IMR-90 (cell line): Measurements from ENCODE around the gene TNFRSF11A. TPM values are rescaled to one million over a fixed set of nuclear protein-coding genes. Genes with fewer than 3 reads are reported as not detected.

ENCODE experiments used
- ATAC-seq: fragments of 200-7000 bp; cut with Tn5 transposase; 2 replicates; pipeline ENCODE4 v1.9.1; 2020; ENCODE audit warnings: low read depth, mild to moderate bottlenecking, moderate library complexity
- BruUV-seq: library from RNA; stranded (reverse); fragments of 400-500 nt; replicated peaks from 2 replicates; lab custom pipeline; 2021; lab: Mats Ljungman, UMichigan
- CTCF ChIA-PET: fragments of 300-600 bp; formaldehyde crosslinking; extraction: SDS; loops from one replicate; lab custom pipeline; 2021; ENCODE audit warnings: antibody characterized with exemption; lab: Yijun Ruan, JAX
- POLR2A ChIA-PET: fragments of 300-600 bp; sonication (Branson Sonifier 250); formaldehyde crosslinking; loops from one replicate; lab custom pipeline; 2022; ENCODE audit warnings: antibody characterized with exemption; ENCODE audit not compliant: unreplicated experiment; lab: Charles Lee
- DNase-seq: peaks from one replicate; pipeline ENCODE4 v3.0.0; 2013
- H2AFZ ChIP-seq: replicated peaks from 2 replicates; pipeline ENCODE3; 2013; ENCODE audit warnings: low read length, mild to moderate bottlenecking; ENCODE audit not compliant: poor library complexity
- H2AK5ac ChIP-seq: 2 replicates; pipeline ENCODE4 v1.6.1; 2013; ENCODE audit warnings: low read depth, low read length, inconsistent platforms
- H2AK9ac ChIP-seq: replicated peaks from 2 replicates; pipeline ENCODE3; 2013; ENCODE audit warnings: mild to moderate bottlenecking, low read depth, low read length, moderate library complexity; ENCODE audit not compliant: poor library complexity
- H2BK120ac ChIP-seq: 2 replicates; pipeline ENCODE4 v1.6.1; 2013; ENCODE audit warnings: low read depth, low read length, inconsistent platforms
- H2BK15ac ChIP-seq: 3 replicates; pipeline ENCODE4 v1.6.1; 2013; ENCODE audit warnings: low read depth, low read length, inconsistent platforms
- H2BK20ac ChIP-seq: 2 replicates; pipeline ENCODE4 v1.6.1; 2013; ENCODE audit warnings: low read depth, mild to moderate bottlenecking, inconsistent platforms, low read length, moderate library complexity
- H2BK5ac ChIP-seq: 2 replicates; pipeline ENCODE4 v1.6.1; 2013; ENCODE audit warnings: mild to moderate bottlenecking, low read depth, low read length, inconsistent platforms; ENCODE audit not compliant: poor library complexity, severe bottlenecking
- H3K14ac ChIP-seq: replicated peaks from 2 replicates; pipeline ENCODE4 v1.6.1; 2013; ENCODE audit warnings: low read depth, low read length, inconsistent platforms
- H3K18ac ChIP-seq: 2 replicates; pipeline ENCODE4 v1.6.1; 2013; ENCODE audit warnings: low read depth, low read length, control low read depth
- H3K23ac ChIP-seq: 2 replicates; pipeline ENCODE4 v1.6.1; 2013; ENCODE audit warnings: low read depth, low read length, inconsistent platforms
- H3K27ac ChIP-seq: 2 replicates; pipeline ENCODE4 v1.5.1; 2013; ENCODE audit warnings: mild to moderate bottlenecking, control low read depth, low read length; ENCODE audit not compliant: insufficient read depth
- H3K27me3 ChIP-seq: 2 replicates; pipeline ENCODE4 v1.6.1; 2013; ENCODE audit warnings: low read length; ENCODE audit not compliant: control insufficient read depth, insufficient read depth
- H3K36me3 ChIP-seq: 2 replicates; pipeline ENCODE4 v1.6.1; 2013; ENCODE audit warnings: low read length, mixed read lengths; ENCODE audit not compliant: control insufficient read depth, insufficient read depth
- H3K4ac ChIP-seq: 2 replicates; pipeline ENCODE4 v1.6.1; 2013; ENCODE audit warnings: low read depth, low read length, inconsistent platforms
- H3K4me1 ChIP-seq: 2 replicates; pipeline ENCODE4 v1.6.1; 2013; ENCODE audit warnings: low read length, mixed read lengths; ENCODE audit not compliant: control insufficient read depth, insufficient read depth
- H3K4me2 ChIP-seq: 2 replicates; pipeline ENCODE4 v1.6.1; 2013; ENCODE audit warnings: low read depth, mild to moderate bottlenecking, control low read depth, low read length, moderate library complexity
- H3K4me3 ChIP-seq: 2 replicates; pipeline ENCODE4 v1.5.1; 2013; ENCODE audit warnings: low read depth, mild to moderate bottlenecking, control low read depth, low read length, moderate library complexity; ENCODE audit not compliant: insufficient read depth
- H3K56ac ChIP-seq: 2 replicates; pipeline ENCODE4 v1.6.1; 2013; ENCODE audit warnings: low read length, inconsistent platforms; ENCODE audit not compliant: insufficient read depth; ENCODE audit errors: extremely low read depth
- H3K79me1 ChIP-seq, 2 experiments: 2 replicates each; pipeline ENCODE4 v1.6.1; 2013; ENCODE audit warnings: low read length in 2 of 2, inconsistent platforms in 1 of 2, low read depth in 1 of 2
- H3K9ac ChIP-seq: 2 replicates; pipeline ENCODE4 v1.6.1; 2013; ENCODE audit warnings: low read depth, low read length, control low read depth
- H3K9me1 ChIP-seq: 2 replicates; pipeline ENCODE4 v1.6.1; 2013; ENCODE audit warnings: low read length, inconsistent platforms; ENCODE audit not compliant: insufficient read depth
- H3K9me3 ChIP-seq: 2 replicates; pipeline ENCODE4 v1.6.1; 2013; ENCODE audit warnings: low read length; ENCODE audit not compliant: control insufficient read depth, insufficient read depth
- H4K20me1 ChIP-seq: 2 replicates; pipeline ENCODE4 v1.6.1; 2013; ENCODE audit warnings: low read length, inconsistent platforms; ENCODE audit not compliant: insufficient read depth
- H4K5ac ChIP-seq: 2 replicates; pipeline ENCODE4 v1.6.1; 2013; ENCODE audit warnings: mild to moderate bottlenecking, low read depth, low read length, control low read depth
- H4K8ac ChIP-seq, 2 experiments: 2 replicates each; pipeline ENCODE4 v1.6.1; 2013; ENCODE audit warnings: low read depth in 2 of 2, low read length in 2 of 2, control low read depth in 1 of 2, inconsistent platforms in 1 of 2
- H4K91ac ChIP-seq: 2 replicates; pipeline ENCODE4 v1.6.1; 2013; ENCODE audit warnings: low read depth, low read length, inconsistent platforms; ENCODE audit not compliant: insufficient read depth
- CEBPB ChIP-seq: IDR thresholded peaks from 2 replicates; pipeline ENCODE4 v1.6.1; 2012; ENCODE audit warnings: low read depth, low read length, improper control_type of control experiment
- FOS ChIP-seq: fragments of 150-350 bp; IDR thresholded peaks from 2 replicates; pipeline ENCODE4 v1.6.1; 2016; ENCODE audit warnings: low read depth, low read length
- MAZ ChIP-seq: IDR thresholded peaks from 2 replicates; pipeline ENCODE4 v1.6.1; 2012; ENCODE audit warnings: low read depth, mild to moderate bottlenecking, low read length, improper control_type of control experiment, moderate library complexity, borderline replicate concordance
- MXI1 ChIP-seq: IDR thresholded peaks from 2 replicates; pipeline ENCODE4 v1.6.1; 2012; ENCODE audit warnings: low read depth, mild to moderate bottlenecking, low read length, moderate library complexity, borderline replicate concordance
- POLR2A ChIP-seq: IDR thresholded peaks from 2 replicates; pipeline ENCODE4 v1.6.1; 2012; ENCODE audit warnings: mild to moderate bottlenecking, low read depth, low read length
- RAD21 ChIP-seq: IDR thresholded peaks from 2 replicates; pipeline ENCODE4 v1.6.1; 2012; ENCODE audit warnings: low read length, improper control_type of control experiment
- RCOR1 ChIP-seq: IDR thresholded peaks from 2 replicates; pipeline ENCODE4 v1.6.1; 2012; ENCODE audit warnings: mild to moderate bottlenecking, low read length, improper control_type of control experiment; ENCODE audit not compliant: insufficient replicate concordance
- USF2 ChIP-seq: fragments of 150-350 bp; IDR thresholded peaks from 2 replicates; pipeline ENCODE4 v1.6.1; 2017; ENCODE audit warnings: mild to moderate bottlenecking, antibody characterized with exemption, low read length, low read depth
- WGBS, 2 experiments: methylation state at CpG; one replicate each; pipeline versions ENCODE4 v1.1.5 to v1.1.7; 2013; ENCODE audit warnings: missing lambda C conversion rate in 2 of 2; ENCODE audit not compliant: insufficient read length in 1 of 2; ENCODE audit errors: extremely low coverage in 2 of 2; 5-methylcytosine and 5-hydroxymethylcytosine counted together
- dilution Hi-C: fragments of 300-500 bp; cut with HindIII; formaldehyde crosslinking; loops from one replicate; pipeline ENCODE4 v1.14.3; 2018; ENCODE audit warnings: low sequenced_read_pairs; ENCODE audit not compliant: unreplicated experiment
- in situ Hi-C: fragments of 300-500 bp; cut with MboI; formaldehyde crosslinking; loops from 3 replicates; pipeline ENCODE4 v1.14.3; 2019; ENCODE audit warnings: low sequenced_read_pairs, inconsistent platforms, mixed read lengths
- intact Hi-C: fragments of 100-400 bp; cut with micrococcal nuclease; formaldehyde crosslinking; loops from 2 replicates; pipeline ENCODE4 v1.10.0; 2022
- polyA plus RNA-seq, 3 experiments: library from polyadenylated mRNA; depleted of rRNA; stranded (reverse); fragments of >200 nt; gene quantifications; 2 replicates each; pipeline ENCODE4 v1.2.3, GENCODE V29; 2012; ENCODE audit warnings: low replicate concordance in 1 of 3
- total RNA-seq: library from RNA; depleted of rRNA; stranded (reverse); fragments of >200 nt; gene quantifications from 2 replicates; pipeline ENCODE4 v1.2.3, GENCODE V29; 2012
- TF ChIP-seq, protein P1 (sequence below): fragments of 150-350 bp; IDR thresholded peaks from 2 replicates; pipeline ENCODE4 v1.6.1; 2016; ENCODE audit warnings: low read depth, mild to moderate bottlenecking, low read length, moderate library complexity, borderline replicate concordance

Gene TNFRSF11A
- total and polyA plus RNA-seq, 2 of the 4 experiments (the other 2 are of a cell fraction) = under 0.01 TPM; not detected in 1

DNA sequence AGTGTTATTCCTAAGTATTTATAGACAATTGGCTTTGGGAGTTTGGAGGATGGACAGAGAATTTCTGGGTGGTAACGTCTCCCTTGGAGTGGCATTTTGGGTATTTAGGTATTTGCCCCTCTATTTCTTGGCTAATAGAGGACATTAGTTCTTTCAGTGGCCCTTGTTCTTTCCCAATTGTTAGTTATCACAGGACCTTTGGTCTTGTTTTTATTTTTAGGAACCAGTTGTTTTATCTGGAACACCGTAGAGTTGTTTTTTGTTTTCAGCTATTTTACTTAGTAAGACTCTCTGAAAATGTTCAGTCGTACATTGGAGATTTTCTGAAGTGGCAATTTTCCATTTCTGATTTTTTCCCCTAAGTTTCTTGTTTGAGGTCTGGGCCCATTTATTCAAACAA is 40.5 kb upstream of the TNFRSF11A start:
- Histone ChIP-seq H3K4me2 (no peak overlapping the region), H4K8ac (no peak overlapping the region), H2BK5ac (no peak overlapping the region), H3K4me3 (no peak overlapping the region), H4K5ac (no peak overlapping the region), H2BK15ac (no peak overlapping the region), H3K9ac (no peak overlapping the region), H3K27ac (no peak overlapping the region), H3K4me1 (peaks cover 7% of the 10 kb centered on the region), H2AK5ac (no peak overlapping the region), H3K56ac (no peak overlapping the region), H2AFZ (no peak overlapping the region), H3K27me3 (no peaks in the 10 kb centered on the region), H4K20me1 (no peaks in the 10 kb centered on the region), H3K9me1 (peaks cover 3% of the 10 kb centered on the region; the same call in 1 of the 2 replicates), H3K36me3 (peaks cover 7% of the 10 kb centered on the region; the same call in 1 of the 2 replicates), H3K18ac (no peak overlapping the region), H2BK120ac (no peak overlapping the region), H3K79me1 (peaks cover 3 to 11% of the 10 kb centered on the region in 2 experiments; a peak in 2 of 4 replicates), H2AK9ac (no peak overlapping the region), H4K91ac (no peak overlapping the region), H3K4ac (no peak overlapping the region), H3K9me3 (no peaks in the 10 kb centered on the region), H2BK20ac (no peak overlapping the region), H3K23ac (no peak overlapping the region), H3K14ac (no peak overlapping the region)
- no peak for ATAC-seq
- WGBS, 2 experiments = no CpG with 5 or more reads among the region's 3 CpGs
- CTCF ChIA-PET = no interaction called here
- POLR2A ChIA-PET = no interaction called here
- TF ChIP-seq RCOR1 = no peak
- no peak for TF ChIP-seq MAZ
- TF ChIP-seq MXI1 = no peak
- no peak for TF ChIP-seq FOS
- no peak for TF ChIP-seq POLR2A
- TF ChIP-seq RAD21 = no peak
- TF ChIP-seq, protein P1, sequence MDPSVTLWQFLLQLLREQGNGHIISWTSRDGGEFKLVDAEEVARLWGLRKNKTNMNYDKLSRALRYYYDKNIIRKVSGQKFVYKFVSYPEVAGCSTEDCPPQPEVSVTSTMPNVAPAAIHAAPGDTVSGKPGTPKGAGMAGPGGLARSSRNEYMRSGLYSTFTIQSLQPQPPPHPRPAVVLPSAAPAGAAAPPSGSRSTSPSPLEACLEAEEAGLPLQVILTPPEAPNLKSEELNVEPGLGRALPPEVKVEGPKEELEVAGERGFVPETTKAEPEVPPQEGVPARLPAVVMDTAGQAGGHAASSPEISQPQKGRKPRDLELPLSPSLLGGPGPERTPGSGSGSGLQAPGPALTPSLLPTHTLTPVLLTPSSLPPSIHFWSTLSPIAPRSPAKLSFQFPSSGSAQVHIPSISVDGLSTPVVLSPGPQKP = no peak
- no peak for TF ChIP-seq CEBPB
- no peak for TF ChIP-seq USF2
- dilution Hi-C loops = no loop called here
- DNase-seq = no peak
- no TSS peak for BruUV-seq
- in situ Hi-C loops = loop anchor here (25.0 kb wide), 1 partner anchor 278 kb away; no protein-coding TSS in a partner anchor
- intact Hi-C loops = no loop called here
